GM12878 (cell line): ENCODE results near the gene EPHA5. TPM values are rescaled to one million over a fixed set of nuclear protein-coding genes. Genes with fewer than 3 reads are reported as not detected.

ENCODE experiments used
- ATAC-seq: fragments of 200-7000 bp; cut with Tn5 transposase; 3 replicates; pipeline ENCODE4 v1.9.1; 2020; ENCODE audit warnings: mild to moderate bottlenecking, moderate library complexity
- BruUV-seq: library from RNA; stranded (reverse); fragments of 400-500 nt; replicated peaks from 2 replicates; lab custom pipeline; 2021; lab: Mats Ljungman, UMichigan
- CTCF ChIA-PET: fragments of 300-600 bp; sonication (Branson Sonifier 250); formaldehyde crosslinking; extraction: SDS; loops from one replicate; lab custom pipeline; 2021; ENCODE audit warnings: inconsistent platforms; lab: Yijun Ruan, JAX
- POLR2A ChIA-PET: fragments of 350-600 bp; formaldehyde crosslinking; extraction: SDS; loops from one replicate; lab custom pipeline; 2021; ENCODE audit warnings: inconsistent platforms; lab: Charles Lee
- RAD21 ChIA-PET: fragments of 300-600 bp; sonication (Branson Sonifier 250); formaldehyde crosslinking; loops from one replicate; lab custom pipeline; 2023; ENCODE audit warnings: antibody characterized with exemption; ENCODE audit not compliant: unreplicated experiment; lab: Charles Lee
- SMC1A ChIA-PET: fragments of 300-600 bp; sonication (Branson Sonifier 250); formaldehyde crosslinking; loops from one replicate; lab custom pipeline; 2023; ENCODE audit not compliant: unreplicated experiment, uncharacterized antibody; lab: Charles Lee
- DNase-seq: peaks from one replicate; pipeline ENCODE4 v3.0.0-alpha.2; 2011; ENCODE audit warnings: low read depth, low spot score
- FAIRE-seq: peaks from 3 replicates; lab custom pipeline; 2011; peaks lifted over from hg19 to GRCh38; lab: Jason Lieb, UNC
- H2AFZ ChIP-seq: 2 replicates; pipeline ENCODE4 v1.6.0; 2011; ENCODE audit warnings: low read depth, low read length, control low read depth; ENCODE audit not compliant: control insufficient read depth
- H3K27ac ChIP-seq: 2 replicates; pipeline ENCODE4 v1.5.1; 2011; ENCODE audit warnings: control low read depth; ENCODE audit not compliant: control insufficient read depth, insufficient read depth
- H3K27me3 ChIP-seq, 2 experiments: replicated peaks in 1 of 2; 2 replicates each; pipeline versions ENCODE4 v1.6.0 to v1.6.1; 2011; ENCODE audit warnings: low read length in 1 of 2; ENCODE audit not compliant: control insufficient read depth in 2 of 2, insufficient read depth in 2 of 2
- H3K36me3 ChIP-seq, 2 experiments: 2 replicates each; pipeline ENCODE4 v1.5.1; 2011; ENCODE audit warnings: low read length in 1 of 2; ENCODE audit not compliant: control insufficient read depth in 2 of 2, insufficient read depth in 2 of 2
- H3K4me1 ChIP-seq: 2 replicates; pipeline ENCODE4 v1.6.1; 2011; ENCODE audit warnings: mild to moderate bottlenecking, low read length, moderate library complexity, mixed read lengths; ENCODE audit not compliant: control insufficient read depth, insufficient read depth
- H3K4me2 ChIP-seq: 2 replicates; pipeline ENCODE4 v1.6.0; 2011; ENCODE audit warnings: control low read depth; ENCODE audit not compliant: control insufficient read depth, insufficient read depth
- H3K4me3 ChIP-seq: fragments of 200-600 bp; sonication (generic); 2 replicates; pipeline ENCODE4 v1.5.1; 2016
- H3K79me2 ChIP-seq: 2 replicates; pipeline ENCODE4 v1.6.0; 2011; ENCODE audit warnings: low read length; ENCODE audit not compliant: control insufficient read depth, insufficient read depth
- H3K9ac ChIP-seq: 2 replicates; pipeline ENCODE4 v1.8.0; 2011; ENCODE audit warnings: low read length, control low read depth, mixed read lengths; ENCODE audit not compliant: control insufficient read depth, insufficient read depth
- H3K9me3 ChIP-seq: replicated peaks from 3 replicates; pipeline ENCODE4 v1.5.1; 2011; ENCODE audit warnings: mild to moderate bottlenecking, low read length; ENCODE audit not compliant: control insufficient read depth, insufficient read depth
- H4K20me1 ChIP-seq: 2 replicates; pipeline ENCODE4 v1.6.0; 2011; ENCODE audit not compliant: control insufficient read depth, insufficient read depth
- CREB1 ChIP-seq: IDR thresholded peaks from 2 replicates; pipeline ENCODE4 v1.6.1; 2012; ENCODE audit warnings: low read depth, mild to moderate bottlenecking, inconsistent platforms
- CTCF ChIP-seq, 3 experiments: IDR thresholded peaks in 2 of 3; conservative IDR thresholded peaks in 1 of 3; 2 replicates each; pipeline ENCODE4 v1.5.1; 2011; ENCODE audit warnings: low read depth in 3 of 3, low read length in 3 of 3, mild to moderate bottlenecking in 3 of 3, control low read depth in 2 of 3, moderate library complexity in 2 of 3, inconsistent platforms in 1 of 3, mixed read lengths in 1 of 3; ENCODE audit not compliant: control insufficient read depth in 2 of 3, insufficient read depth in 1 of 3; ENCODE audit errors: extremely low read depth in 1 of 3
- FOXM1 ChIP-seq: IDR thresholded peaks from 2 replicates; pipeline ENCODE4 v1.6.1; 2012; ENCODE audit warnings: low read depth, mild to moderate bottlenecking, inconsistent platforms, low read length, moderate library complexity
- MLLT1 ChIP-seq: fragments of 450-650 bp; IDR thresholded peaks from 2 replicates; pipeline ENCODE4 v1.6.1; 2016; ENCODE audit warnings: mild to moderate bottlenecking
- MXI1 ChIP-seq: fragments of 150-350 bp; IDR thresholded peaks from 2 replicates; pipeline ENCODE4 v1.6.1; 2011; ENCODE audit warnings: low read depth, mild to moderate bottlenecking, inconsistent platforms, low read length, improper control_type of control experiment
- NRF1 ChIP-seq: conservative IDR thresholded peaks from 2 replicates; pipeline ENCODE4 v1.6.1; 2011; ENCODE audit warnings: mild to moderate bottlenecking, low read depth, low read length, improper control_type of control experiment
- RCOR1 ChIP-seq: conservative IDR thresholded peaks from 2 replicates; pipeline ENCODE4 v1.6.1; 2012; ENCODE audit warnings: low read depth, low read length, improper control_type of control experiment
- SP1 ChIP-seq: IDR thresholded peaks from one replicate; pipeline ENCODE4 v1.6.1; 2011; ENCODE audit warnings: low read depth, low read length
- ZNF274 ChIP-seq: IDR thresholded peaks from one replicate; pipeline ENCODE4 v1.8.0; 2011; ENCODE audit not compliant: insufficient read length, insufficient read depth
- in situ Hi-C: fragments of 300-500 bp; cut with MboI; formaldehyde crosslinking; loops from 9 replicates; pipeline ENCODE4 v1.14.3; 2018; ENCODE audit warnings: mixed read lengths
- intact Hi-C: fragments of 100-400 bp; cut with micrococcal nuclease; formaldehyde crosslinking; loops from one replicate; pipeline ENCODE4 v1.14.2; 2022; ENCODE audit not compliant: unreplicated experiment
- polyA plus RNA-seq, 11 experiments: library from polyadenylated mRNA; depleted of rRNA in 4 of 11; unstranded in 6 of 11; stranded (reverse) in 5 of 11; fragments of >200 nt; fragmentation: Nextera tagmentation in 4 of 11; fragmentation: Illumina TruSeq in 1 of 11; extraction: Ambion mirVana in 4 of 11; extraction: Trizol in 1 of 11; gene quantifications; 1 replicate in 1 of 11; 2 replicates in 10 of 11; pipeline versions ENCODE4 v1.2.1 to v1.2.3, GENCODE V29; 2011 to 2016; ENCODE audit warnings: inconsistent platforms in 2 of 11, missing spikeins in 2 of 11, low read depth in 1 of 11
- total RNA-seq, 4 experiments: library from RNA; depleted of rRNA in 3 of 4; stranded (reverse); fragments of >200 nt in 3 of 4; fragmentation: Illumina TruSeq in 1 of 4; extraction: Trizol in 1 of 4; gene quantifications; 2 replicates each; pipeline versions ENCODE4 v1.2.1 to v1.2.3, GENCODE V29; 2013 to 2021
- TF ChIP-seq, protein P1 (sequence below): fragments of 450-650 bp; IDR thresholded peaks from 2 replicates; pipeline ENCODE4 v1.6.1; 2016; ENCODE audit warnings: mild to moderate bottlenecking, moderate library complexity, borderline replicate concordance
- TF ChIP-seq, protein P2 (sequence below): IDR thresholded peaks from 2 replicates; pipeline ENCODE4 v1.6.1; 2012; ENCODE audit warnings: improper control_type of control experiment, low read depth, low read length; ENCODE audit not compliant: insufficient replicate concordance

Gene EPHA5
- total and polyA plus RNA-seq, 10 of the 15 experiments (the other 5 are each of a cell fraction or from before 2014, with no cell fraction given) = not detected

DNA sequence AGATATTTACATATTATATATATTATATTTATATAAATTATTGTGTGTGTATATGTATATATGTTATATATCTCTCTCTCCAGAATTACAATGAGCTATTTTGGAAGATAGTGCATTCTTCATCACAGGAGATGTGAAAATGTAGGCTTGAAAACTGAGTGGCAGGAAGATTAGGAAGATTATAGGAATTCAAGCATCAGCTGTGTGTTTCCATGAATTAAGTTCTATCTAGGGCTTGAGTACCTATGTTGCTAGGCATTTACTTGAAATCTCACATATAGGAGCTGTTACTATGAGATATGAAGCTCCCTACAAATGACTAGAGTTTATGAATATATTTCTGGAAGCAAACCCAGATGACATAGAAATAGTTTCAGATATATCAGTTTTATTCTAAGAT is 328.7 kb downstream of the EPHA5 start:
- no peaks in the 10 kb centered on the region for H3K79me2 ChIP-seq
- POLR2A ChIA-PET = no interaction called here
- no peak overlapping the region for H3K4me2 ChIP-seq
- in situ Hi-C loops (no loop called here), intact Hi-C loops (no loop called here)
- H2AFZ ChIP-seq = no peak overlapping the region
- no peaks in the 10 kb centered on the region for H3K9me3 ChIP-seq
- no peak overlapping the region for H3K27ac ChIP-seq
- no peak for ATAC-seq
- H4K20me1 ChIP-seq = no peaks in the 10 kb centered on the region
- no peak for FAIRE-seq
- CTCF ChIA-PET = no interaction called here
- RAD21 ChIA-PET = no interaction called here
- SMC1A ChIA-PET = no interaction called here
- no peaks in the 10 kb centered on the region for H3K36me3 ChIP-seq
- no peak overlapping the region for H3K9ac ChIP-seq
- no peak for DNase-seq
- BruUV-seq = no TSS peak
- H3K4me1 ChIP-seq = no peaks in the 10 kb centered on the region
- no peaks in the 10 kb centered on the region for H3K27me3 ChIP-seq
- H3K4me3 ChIP-seq = no peak overlapping the region
- TF ChIP-seq CTCF (IDR thresholded peaks at IDR 0.05 in 2 of 3, conservative IDR thresholded peaks at IDR 0.05 in 1 of 3; ENCODE audit: control insufficient read depth in 2 of 3, extremely low read depth in 1 of 3, insufficient read depth in 1 of 3, low read depth in 3 of 3, low read length in 3 of 3) (no peak), CREB1 (no peak), MXI1 (no peak), SP1 (no peak), FOXM1 (no peak), ZNF274 (no peak), MLLT1 (no peak), RCOR1 (no peak), NRF1 (no peak)
- TF ChIP-seq, protein P1, sequence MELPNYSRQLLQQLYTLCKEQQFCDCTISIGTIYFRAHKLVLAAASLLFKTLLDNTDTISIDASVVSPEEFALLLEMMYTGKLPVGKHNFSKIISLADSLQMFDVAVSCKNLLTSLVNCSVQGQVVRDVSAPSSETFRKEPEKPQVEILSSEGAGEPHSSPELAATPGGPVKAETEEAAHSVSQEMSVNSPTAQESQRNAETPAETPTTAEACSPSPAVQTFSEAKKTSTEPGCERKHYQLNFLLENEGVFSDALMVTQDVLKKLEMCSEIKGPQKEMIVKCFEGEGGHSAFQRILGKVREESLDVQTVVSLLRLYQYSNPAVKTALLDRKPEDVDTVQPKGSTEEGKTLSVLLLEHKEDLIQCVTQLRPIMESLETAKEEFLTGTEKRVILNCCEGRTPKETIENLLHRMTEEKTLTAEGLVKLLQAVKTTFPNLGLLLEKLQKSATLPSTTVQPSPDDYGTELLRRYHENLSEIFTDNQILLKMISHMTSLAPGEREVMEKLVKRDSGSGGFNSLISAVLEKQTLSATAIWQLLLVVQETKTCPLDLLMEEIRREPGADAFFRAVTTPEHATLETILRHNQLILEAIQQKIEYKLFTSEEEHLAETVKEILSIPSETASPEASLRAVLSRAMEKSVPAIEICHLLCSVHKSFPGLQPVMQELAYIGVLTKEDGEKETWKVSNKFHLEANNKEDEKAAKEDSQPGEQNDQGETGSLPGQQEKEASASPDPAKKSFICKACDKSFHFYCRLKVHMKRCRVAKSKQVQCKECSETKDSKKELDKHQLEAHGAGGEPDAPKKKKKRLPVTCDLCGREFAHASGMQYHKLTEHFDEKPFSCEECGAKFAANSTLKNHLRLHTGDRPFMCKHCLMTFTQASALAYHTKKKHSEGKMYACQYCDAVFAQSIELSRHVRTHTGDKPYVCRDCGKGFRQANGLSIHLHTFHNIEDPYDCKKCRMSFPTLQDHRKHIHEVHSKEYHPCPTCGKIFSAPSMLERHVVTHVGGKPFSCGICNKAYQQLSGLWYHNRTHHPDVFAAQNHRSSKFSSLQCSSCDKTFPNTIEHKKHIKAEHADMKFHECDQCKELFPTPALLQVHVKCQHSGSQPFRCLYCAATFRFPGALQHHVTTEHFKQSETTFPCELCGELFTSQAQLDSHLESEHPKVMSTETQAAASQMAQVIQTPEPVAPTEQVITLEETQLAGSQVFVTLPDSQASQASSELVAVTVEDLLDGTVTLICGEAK = no peak
- TF ChIP-seq, protein P2, sequence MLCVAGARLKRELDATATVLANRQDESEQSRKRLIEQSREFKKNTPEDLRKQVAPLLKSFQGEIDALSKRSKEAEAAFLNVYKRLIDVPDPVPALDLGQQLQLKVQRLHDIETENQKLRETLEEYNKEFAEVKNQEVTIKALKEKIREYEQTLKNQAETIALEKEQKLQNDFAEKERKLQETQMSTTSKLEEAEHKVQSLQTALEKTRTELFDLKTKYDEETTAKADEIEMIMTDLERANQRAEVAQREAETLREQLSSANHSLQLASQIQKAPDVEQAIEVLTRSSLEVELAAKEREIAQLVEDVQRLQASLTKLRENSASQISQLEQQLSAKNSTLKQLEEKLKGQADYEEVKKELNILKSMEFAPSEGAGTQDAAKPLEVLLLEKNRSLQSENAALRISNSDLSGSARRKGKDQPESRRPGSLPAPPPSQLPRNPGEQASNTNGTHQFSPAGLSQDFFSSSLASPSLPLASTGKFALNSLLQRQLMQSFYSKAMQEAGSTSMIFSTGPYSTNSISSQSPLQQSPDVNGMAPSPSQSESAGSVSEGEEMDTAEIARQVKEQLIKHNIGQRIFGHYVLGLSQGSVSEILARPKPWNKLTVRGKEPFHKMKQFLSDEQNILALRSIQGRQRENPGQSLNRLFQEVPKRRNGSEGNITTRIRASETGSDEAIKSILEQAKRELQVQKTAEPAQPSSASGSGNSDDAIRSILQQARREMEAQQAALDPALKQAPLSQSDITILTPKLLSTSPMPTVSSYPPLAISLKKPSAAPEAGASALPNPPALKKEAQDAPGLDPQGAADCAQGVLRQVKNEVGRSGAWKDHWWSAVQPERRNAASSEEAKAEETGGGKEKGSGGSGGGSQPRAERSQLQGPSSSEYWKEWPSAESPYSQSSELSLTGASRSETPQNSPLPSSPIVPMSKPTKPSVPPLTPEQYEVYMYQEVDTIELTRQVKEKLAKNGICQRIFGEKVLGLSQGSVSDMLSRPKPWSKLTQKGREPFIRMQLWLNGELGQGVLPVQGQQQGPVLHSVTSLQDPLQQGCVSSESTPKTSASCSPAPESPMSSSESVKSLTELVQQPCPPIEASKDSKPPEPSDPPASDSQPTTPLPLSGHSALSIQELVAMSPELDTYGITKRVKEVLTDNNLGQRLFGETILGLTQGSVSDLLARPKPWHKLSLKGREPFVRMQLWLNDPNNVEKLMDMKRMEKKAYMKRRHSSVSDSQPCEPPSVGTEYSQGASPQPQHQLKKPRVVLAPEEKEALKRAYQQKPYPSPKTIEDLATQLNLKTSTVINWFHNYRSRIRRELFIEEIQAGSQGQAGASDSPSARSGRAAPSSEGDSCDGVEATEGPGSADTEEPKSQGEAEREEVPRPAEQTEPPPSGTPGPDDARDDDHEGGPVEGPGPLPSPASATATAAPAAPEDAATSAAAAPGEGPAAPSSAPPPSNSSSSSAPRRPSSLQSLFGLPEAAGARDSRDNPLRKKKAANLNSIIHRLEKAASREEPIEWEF = no peak
